GM18498 (cell line): ENCODE data around the gene INPP5D.

Source experiments
- ATAC-seq: cut with Tn5 transposase; IDR thresholded peaks from one replicate; pipeline ENCODE4 v1.9.1; 2021; ENCODE audit warnings: mild to moderate bottlenecking, moderate library complexity; ENCODE audit not compliant: unreplicated experiment

The INPP5D gene

GRCh38 chr2:233251306-233252116 is 191.4 kb downstream of the INPP5D start, which contains the start of gene ATG16L1:
Gene ATG16L1, plus strand, starts transcription at chr2:233251673. Its CDS starts 155 bp downstream, at chr2:233251828.
- ATAC-seq, result peak; percentile 96

- no peak for ATAC-seq
Measured at GRCh38 chr2:233252227-233252626, 192.1 kb downstream of the INPP5D start.

- no peak for ATAC-seq
Measured at GRCh38 chr2:233255151-233255550, 195.0 kb downstream of the INPP5D start.

GRCh38 chr2:233256048-233256447 is 195.9 kb downstream of the INPP5D start:
- no peak for ATAC-seq
